ENCODE data around the gene VEZF1.

Gene VEZF1

GRCh38 chr17:57940231-57940630, 47.8 kb downstream of the VEZF1 start:
- Histone ChIP-seq H4K20me1 (ENCODE audit: insufficient read depth) (no peaks in the 10 kb centered on the region), H3K27me3 (ENCODE audit: insufficient read depth, low read depth) (peaks cover 20% of the 10 kb centered on the region; the same call in 1 of the 2 replicates), H3K27ac (no peak overlapping the region), H3K4me2 (peak overlapping the region; percentile 61), H3K4me3 (IDR thresholded peaks at IDR 0.05; ENCODE audit: insufficient read depth, low read depth, low read length) (no peak overlapping the region), H3K9ac (no peak overlapping the region), H3K4me1 (ENCODE audit: low read depth, poor library complexity, severe bottlenecking) (peaks cover 46% of the 10 kb centered on the region), H2AFZ (ENCODE audit: low read depth) (0 out of 2 replicates have a peak overlapping the region, but pooled peaks have one; percentile 37), H3K36me3 (ENCODE audit: insufficient read depth) (no peaks in the 10 kb centered on the region), H3K79me2 (ENCODE audit: insufficient read depth, low read depth) (no peaks in the 10 kb centered on the region)
- TF ChIP-seq CTCF (conservative IDR thresholded peaks at IDR 0.05; ENCODE audit: low read depth, low read length), result no peak

- no peak for TF ChIP-seq CTCF (conservative IDR thresholded peaks at IDR 0.05; ENCODE audit: low read depth, low read length)
- no peaks in the 10 kb centered on the region for H3K79me2 ChIP-seq (ENCODE audit: insufficient read depth, low read depth)
- H3K36me3 ChIP-seq (ENCODE audit: insufficient read depth), result no peaks in the 10 kb centered on the region
- no peak overlapping the region for H3K4me3 ChIP-seq (IDR thresholded peaks at IDR 0.05; ENCODE audit: insufficient read depth, low read depth, low read length)
- H2AFZ ChIP-seq (ENCODE audit: low read depth), result peak overlapping the region; percentile 37; the same call in 1 of the 2 replicates
- peak overlapping the region; percentile 24; the same call in 1 of the 2 replicates for H3K27ac ChIP-seq
- H3K4me1 ChIP-seq (ENCODE audit: low read depth, poor library complexity, severe bottlenecking), result peaks cover 41% of the 10 kb centered on the region
- no peaks in the 10 kb centered on the region for H4K20me1 ChIP-seq (ENCODE audit: insufficient read depth)
- no peak overlapping the region for H3K9ac ChIP-seq
- peak overlapping the region; percentile 61 for H3K4me2 ChIP-seq
- H3K27me3 ChIP-seq (ENCODE audit: insufficient read depth, low read depth), result peaks cover 16% of the 10 kb centered on the region; the same call in 1 of the 2 replicates
These were observed 48.3 kb downstream of the VEZF1 start for GRCh38 chr17:57939797-57940196.

GRCh38 chr17:57938061-57938502, 50.0 kb downstream of the VEZF1 start:
- Histone ChIP-seq H3K4me1 (ENCODE audit: low read depth, poor library complexity, severe bottlenecking) (peaks cover 41% of the 10 kb centered on the region), H3K4me2 (no peak overlapping the region)

GRCh38 chr17:57937492-57937891, 50.6 kb downstream of the VEZF1 start:
- Histone ChIP-seq H3K36me3 (ENCODE audit: insufficient read depth) (no peaks in the 10 kb centered on the region), H3K27ac (no peak overlapping the region), H3K9ac (no peak overlapping the region), H3K79me2 (ENCODE audit: insufficient read depth, low read depth) (no peaks in the 10 kb centered on the region), H3K4me3 (IDR thresholded peaks at IDR 0.05; ENCODE audit: insufficient read depth, low read depth, low read length) (no peak overlapping the region), H3K4me2 (no peak overlapping the region), H4K20me1 (ENCODE audit: insufficient read depth) (no peaks in the 10 kb centered on the region), H3K27me3 (ENCODE audit: insufficient read depth, low read depth) (no peaks in the 10 kb centered on the region), H2AFZ (ENCODE audit: low read depth) (no peak overlapping the region), H3K4me1 (ENCODE audit: low read depth, poor library complexity, severe bottlenecking) (peaks cover 41% of the 10 kb centered on the region)
- TF ChIP-seq CTCF (conservative IDR thresholded peaks at IDR 0.05; ENCODE audit: low read depth, low read length), result no peak

More at GRCh38 chr17:57938061-57938502, 50.0 kb downstream of the VEZF1 start:
- no peaks in the 10 kb centered on the region for H4K20me1 ChIP-seq (ENCODE audit: insufficient read depth)
- H3K9ac ChIP-seq, result no peak overlapping the region
- H3K36me3 ChIP-seq (ENCODE audit: insufficient read depth), result no peaks in the 10 kb centered on the region
- H2AFZ ChIP-seq (ENCODE audit: low read depth), result no peak overlapping the region
- H3K27me3 ChIP-seq (ENCODE audit: insufficient read depth, low read depth), result peaks cover 2% of the 10 kb centered on the region; the same call in 1 of the 2 replicates
- no peak overlapping the region for H3K4me3 ChIP-seq (IDR thresholded peaks at IDR 0.05; ENCODE audit: insufficient read depth, low read depth, low read length)
- no peak for TF ChIP-seq CTCF (conservative IDR thresholded peaks at IDR 0.05; ENCODE audit: low read depth, low read length)
- H3K27ac ChIP-seq, result no peak overlapping the region
- no peaks in the 10 kb centered on the region for H3K79me2 ChIP-seq (ENCODE audit: insufficient read depth, low read depth)
